GM18867 (cell line): ENCODE data around the gene WDR54.
"Not testable (repeated sequence)": the region's sequence is repeated elsewhere in the genome, so short reads cannot be mapped to it uniquely, and the experiment has no call there.

ENCODE experiments used
- ATAC-seq: cut with Tn5 transposase; IDR thresholded peaks from one replicate; pipeline ENCODE4 v1.9.1; 2021; ENCODE audit warnings: mild to moderate bottlenecking, moderate library complexity; ENCODE audit not compliant: unreplicated experiment

WDR54 gene

DNA sequence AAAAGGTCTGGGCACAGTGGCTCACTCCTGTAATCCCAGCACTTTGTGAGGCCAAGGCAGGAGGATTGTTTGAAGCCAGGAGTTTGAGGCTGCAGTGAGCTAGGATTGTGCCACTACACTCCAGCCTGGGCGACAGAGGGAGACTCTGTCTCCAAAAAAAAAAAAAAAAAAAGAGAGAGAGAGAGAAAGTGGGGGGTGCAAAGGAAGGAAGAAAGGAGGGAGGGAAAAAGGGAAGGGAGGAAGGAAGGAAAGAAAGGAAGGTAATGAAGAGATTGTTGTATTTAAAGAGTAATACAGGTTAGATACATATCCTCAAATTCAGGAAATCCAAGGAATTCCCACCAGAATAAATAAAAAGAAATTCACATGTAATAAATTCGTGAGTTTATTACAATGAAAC lies 19.6 kb upstream of the WDR54 start:
- no peak for ATAC-seq

- ATAC-seq = no peak
These were observed 15.5 kb upstream of the WDR54 start for GRCh38 chr2:74406035-74406434.

DNA sequence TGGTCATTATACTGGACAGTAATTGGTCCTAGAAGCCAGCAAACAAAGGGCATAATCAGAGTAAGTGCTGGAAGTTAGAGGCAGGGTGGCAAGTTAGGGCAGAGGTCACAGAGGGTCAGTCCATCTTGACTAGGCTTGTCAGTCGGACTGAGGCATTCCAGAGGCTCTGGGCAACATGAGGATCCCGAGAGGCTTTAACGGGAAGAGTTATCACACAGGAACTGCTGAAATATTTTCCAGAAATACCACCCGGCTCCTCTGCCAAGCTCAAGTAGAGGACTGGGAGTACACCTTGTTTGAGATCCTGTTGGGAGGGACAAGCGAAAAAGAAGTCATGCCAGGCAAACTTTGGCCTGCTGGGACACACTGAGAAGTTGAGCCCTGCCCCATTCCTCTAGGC lies 13.8 kb upstream of the WDR54 start:
- ATAC-seq = no peak

- ATAC-seq = no peak
These were observed 8.4 kb upstream of the WDR54 start for GRCh38 chr2:74413001-74413698.

GRCh38 chr2:74414441-74414840 lies 7.1 kb upstream of the WDR54 start:
- ATAC-seq = no peak

- ATAC-seq = no peak
These were observed 6.4 kb upstream of the WDR54 start for GRCh38 chr2:74414881-74415761.

- ATAC-seq = no peak
These were observed 5.7 kb upstream of the WDR54 start for GRCh38 chr2:74415762-74416395.

DNA sequence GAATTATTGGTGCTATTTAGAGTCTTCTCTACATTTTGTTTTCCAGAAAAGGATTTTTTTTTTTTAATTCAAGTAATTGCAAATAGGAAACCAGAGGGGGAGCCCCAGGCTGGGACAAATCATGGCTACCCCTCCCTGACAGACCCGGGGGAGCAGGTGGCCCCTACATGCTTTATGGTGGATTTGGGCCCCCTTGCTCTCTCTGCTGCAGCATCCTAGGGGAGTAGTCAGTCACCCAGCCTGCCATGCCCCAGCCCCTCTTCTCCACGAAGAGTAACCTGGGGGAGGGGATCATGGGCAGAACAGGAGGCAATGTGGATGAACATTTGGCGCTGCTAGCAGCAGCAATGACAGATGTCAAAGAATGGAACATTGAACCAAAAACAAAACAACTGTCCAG lies 4.8 kb upstream of the WDR54 start:
- ATAC-seq = no peak

GRCh38 chr2:74417197-74417596 lies 4.3 kb upstream of the WDR54 start:
- no peak for ATAC-seq

DNA sequence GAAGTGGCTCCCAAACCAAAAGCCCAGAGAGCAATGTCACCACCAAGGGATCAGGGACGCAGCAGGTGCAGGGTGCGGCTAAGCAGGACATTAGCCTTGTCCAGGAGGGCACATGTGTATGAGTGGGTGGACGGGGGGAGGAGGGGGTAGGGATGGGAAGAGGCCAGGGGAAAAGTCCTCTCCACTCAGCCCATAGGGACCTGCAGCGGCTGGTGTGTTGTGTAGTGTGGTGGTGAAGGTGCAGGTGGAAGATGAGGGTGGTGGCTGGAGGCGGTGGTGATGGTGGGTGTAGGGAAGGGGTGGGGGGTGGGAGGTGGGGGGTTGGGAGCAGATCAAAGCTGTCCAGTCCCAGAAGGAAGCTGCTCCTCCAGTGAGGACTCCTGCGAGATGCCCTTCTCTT lies 3.8 kb upstream of the WDR54 start:
- no peak for ATAC-seq

DNA sequence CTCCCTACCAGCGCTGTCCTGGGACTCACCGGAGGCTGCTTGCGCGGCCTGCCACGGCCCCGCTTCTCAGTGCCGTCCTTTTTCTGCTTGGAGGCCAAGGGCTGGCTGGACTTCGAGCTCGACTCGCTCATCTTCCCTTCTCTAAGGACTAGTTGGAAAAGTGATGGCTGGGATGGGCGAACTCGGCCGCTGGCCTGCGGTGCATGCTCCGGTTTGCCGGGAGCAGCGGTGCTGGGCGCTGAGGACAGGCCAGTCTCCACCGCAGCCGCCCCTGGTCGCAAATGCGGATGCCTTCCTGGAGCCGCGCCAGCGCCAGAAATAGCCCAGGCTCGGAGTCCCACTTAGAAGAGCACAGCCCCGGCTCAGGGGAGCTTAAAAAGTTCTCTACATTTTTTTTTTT lies 3.2 kb upstream of the WDR54 start:
- ATAC-seq = no peak

- ATAC-seq = no peak
These were observed 2.2 kb upstream of the WDR54 start for GRCh38 chr2:74419345-74419744.

DNA sequence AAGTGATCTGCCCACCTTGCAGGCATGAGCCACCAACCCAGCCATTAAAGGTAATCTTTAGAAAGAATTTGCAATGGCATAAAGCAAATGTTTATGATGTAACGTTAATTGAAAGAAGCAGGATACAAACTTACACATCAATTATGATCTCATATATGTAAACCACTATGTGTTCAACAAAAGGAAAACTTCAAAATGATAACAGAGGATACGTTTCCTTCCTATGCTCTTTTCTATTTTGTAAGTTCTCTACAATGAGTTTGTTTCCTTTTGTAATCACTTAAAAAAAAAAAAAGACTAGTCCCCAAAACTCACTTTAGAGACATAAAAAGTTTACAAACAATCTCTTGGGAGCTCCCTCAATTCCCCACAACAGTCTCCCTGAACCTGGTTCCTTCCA lies 1.5 kb upstream of the WDR54 start:
- ATAC-seq = no peak

- not testable (repeated sequence) for ATAC-seq
These were observed 957 bp upstream of the WDR54 start for GRCh38 chr2:74420443-74421103.

DNA sequence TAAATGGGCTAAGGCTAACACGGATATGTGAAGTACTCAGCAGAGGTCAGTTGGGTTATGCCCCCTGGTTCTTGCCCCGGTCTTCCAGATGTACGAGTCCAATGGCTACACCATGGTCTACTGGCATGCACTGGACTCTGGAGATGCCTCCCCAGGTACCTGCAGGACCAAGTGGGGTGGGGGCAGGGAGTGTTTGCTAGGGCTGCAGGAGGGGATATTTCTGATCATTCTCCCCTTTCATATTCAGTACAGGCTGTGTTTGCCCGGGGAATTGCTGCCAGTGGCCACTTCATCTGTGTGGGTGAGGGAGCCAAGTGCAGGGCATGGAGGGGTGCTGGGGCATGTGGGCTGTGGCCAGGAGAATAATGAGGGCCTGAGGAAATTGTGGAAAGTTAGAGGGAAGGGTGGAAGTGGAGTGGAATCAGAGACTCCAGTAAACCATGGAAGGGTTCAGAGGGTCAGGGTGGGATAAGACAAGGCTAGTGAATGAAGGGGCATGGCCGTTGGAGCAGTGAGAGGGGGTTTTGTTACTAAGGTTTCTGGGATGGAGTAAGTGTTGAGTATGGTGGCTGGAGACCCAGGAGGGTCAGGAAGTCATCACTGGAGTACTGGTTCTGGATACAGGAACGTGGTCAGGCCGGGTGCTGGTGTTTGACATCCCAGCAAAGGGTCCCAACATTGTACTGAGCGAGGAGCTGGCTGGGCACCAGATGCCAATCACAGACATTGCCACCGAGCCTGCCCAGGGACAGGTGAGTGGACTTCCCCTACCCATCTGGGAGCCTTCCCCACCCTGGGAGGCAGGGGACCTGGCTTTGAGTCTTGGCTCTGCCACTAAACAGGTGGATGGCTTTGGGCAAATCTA lies 1.9 kb downstream of the WDR54 start:
- ATAC-seq = no peak

- no peak for ATAC-seq
These were observed 2.8 kb downstream of the WDR54 start for GRCh38 chr2:74424139-74424992.

GRCh38 chr2:74424995-74425406 lies 3.5 kb downstream of the WDR54 start:
- ATAC-seq = no peak

GRCh38 chr2:74425523-74425922 lies 4.0 kb downstream of the WDR54 start:
- ATAC-seq = no peak

GRCh38 chr2:74426181-74426758 lies 4.7 kb downstream of the WDR54 start:
- ATAC-seq = no peak
